Activated naive CD4-positive, alpha-beta T cell treated with Interleukin-2 at 50 U/mL for 16 hours (primary cell): ENCODE data around the gene FAM131A.
"Not testable (repeated sequence)": the region's sequence is repeated elsewhere in the genome, so short reads cannot be mapped to it uniquely, and the experiment has no call there.

ENCODE experiments used
- DNase-seq: peaks from one replicate; pipeline ENCODE4 v3.0.0-alpha.2; 2020

The FAM131A gene

DNA sequence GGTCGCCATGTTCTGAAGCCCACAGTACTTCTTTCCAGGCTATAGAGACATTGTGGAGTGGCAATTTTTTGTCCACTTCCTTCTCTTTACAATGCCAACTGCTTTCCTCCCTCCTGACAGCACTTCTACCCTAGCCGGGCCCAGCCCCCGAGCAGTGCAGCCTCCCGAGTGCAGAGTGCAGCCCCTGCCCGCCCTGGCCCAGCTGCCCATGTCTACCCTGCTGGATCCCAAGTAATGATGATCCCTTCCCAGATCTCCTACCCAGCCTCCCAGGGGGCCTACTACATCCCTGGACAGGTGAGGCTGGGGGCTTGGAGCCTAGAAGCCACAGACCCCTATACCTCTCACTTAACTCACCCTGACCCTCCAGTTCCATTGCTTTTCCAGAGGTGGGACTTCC is 20.2 kb upstream of the FAM131A start:
- no peak for DNase-seq

DNA sequence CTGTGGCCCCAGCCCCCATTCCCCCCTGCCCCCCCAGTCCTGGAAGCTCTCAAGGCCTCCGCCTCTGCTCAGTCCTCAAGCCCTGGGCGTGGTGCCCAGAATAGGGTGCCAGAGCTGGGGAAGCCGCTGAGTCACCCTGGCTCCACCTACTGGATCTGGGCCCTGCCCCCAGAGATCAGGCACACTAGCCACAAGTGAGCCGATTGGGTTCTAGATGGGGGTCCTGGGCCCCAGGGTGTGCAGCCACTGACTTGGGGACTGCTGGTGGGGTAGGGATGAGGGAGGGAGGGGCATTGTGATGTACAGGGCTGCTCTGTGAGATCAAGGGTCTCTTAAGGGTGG is 17.3 kb upstream of the FAM131A start:
- DNase-seq, result peak; percentile 62

DNA sequence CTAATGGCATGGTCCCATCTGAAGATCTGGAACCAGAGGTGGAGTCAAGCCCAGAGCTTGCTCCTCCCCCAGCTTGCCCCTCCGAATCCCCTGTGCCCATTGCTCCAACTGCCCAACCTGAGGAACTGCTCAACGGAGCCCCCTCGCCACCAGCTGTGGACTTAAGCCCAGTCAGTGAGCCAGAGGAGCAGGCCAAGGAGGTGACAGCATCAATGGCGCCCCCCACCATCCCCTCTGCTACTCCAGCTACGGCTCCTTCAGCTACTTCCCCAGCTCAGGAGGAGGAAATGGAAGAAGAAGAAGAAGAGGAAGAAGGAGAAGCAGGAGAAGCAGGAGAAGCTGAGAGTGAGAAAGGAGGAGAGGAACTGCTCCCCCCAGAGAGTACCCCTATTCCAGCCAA is 15.7 kb upstream of the FAM131A start:
- no peak for DNase-seq

- no peak for DNase-seq
These were observed 14.5 kb upstream of the FAM131A start for GRCh38 chr3:184322731-184323487.

- DNase-seq, result no peak
These were observed 13.7 kb upstream of the FAM131A start for GRCh38 chr3:184323696-184324095.

DNA sequence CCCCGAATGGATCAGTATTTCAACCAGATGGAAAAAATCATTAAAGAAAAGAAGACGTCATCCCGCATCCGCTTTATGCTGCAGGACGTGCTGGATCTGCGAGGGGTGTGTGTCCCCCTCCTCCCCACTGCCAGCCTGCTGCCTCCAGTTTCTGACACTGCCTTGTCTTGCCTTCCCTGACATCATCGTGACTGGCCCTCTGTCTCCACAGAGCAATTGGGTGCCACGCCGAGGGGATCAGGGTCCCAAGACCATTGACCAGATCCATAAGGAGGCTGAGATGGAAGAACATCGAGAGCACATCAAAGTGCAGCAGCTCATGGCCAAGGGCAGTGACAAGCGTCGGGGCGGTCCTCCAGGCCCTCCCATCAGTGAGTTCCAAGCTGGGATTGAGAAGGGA is 12.1 kb upstream of the FAM131A start:
- DNase-seq, result no peak

- peak; percentile 62 for DNase-seq
These were observed 11.6 kb upstream of the FAM131A start for GRCh38 chr3:184325715-184326369.

GRCh38 chr3:184327171-184327570 is 10.2 kb upstream of the FAM131A start:
- no peak for DNase-seq

DNA sequence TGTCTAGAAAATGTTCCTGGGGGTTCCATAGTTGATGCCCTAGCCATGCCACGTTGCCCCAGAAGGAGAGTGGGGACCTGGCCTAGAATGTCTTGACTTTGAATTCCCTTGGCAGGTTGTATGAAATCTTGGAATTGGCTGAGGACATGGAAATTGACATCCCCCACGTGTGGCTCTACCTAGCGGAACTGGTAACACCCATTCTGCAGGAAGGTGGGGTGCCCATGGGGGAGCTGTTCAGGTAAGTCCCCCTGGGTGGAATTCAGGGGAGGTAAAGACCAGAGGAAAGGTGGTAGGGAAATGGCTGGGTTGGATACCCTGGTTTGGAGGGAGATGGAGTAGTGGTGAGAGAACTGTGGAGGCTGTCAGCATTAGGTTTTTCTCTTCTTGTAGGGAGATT is 8.9 kb upstream of the FAM131A start:
- DNase-seq, result no peak

DNA sequence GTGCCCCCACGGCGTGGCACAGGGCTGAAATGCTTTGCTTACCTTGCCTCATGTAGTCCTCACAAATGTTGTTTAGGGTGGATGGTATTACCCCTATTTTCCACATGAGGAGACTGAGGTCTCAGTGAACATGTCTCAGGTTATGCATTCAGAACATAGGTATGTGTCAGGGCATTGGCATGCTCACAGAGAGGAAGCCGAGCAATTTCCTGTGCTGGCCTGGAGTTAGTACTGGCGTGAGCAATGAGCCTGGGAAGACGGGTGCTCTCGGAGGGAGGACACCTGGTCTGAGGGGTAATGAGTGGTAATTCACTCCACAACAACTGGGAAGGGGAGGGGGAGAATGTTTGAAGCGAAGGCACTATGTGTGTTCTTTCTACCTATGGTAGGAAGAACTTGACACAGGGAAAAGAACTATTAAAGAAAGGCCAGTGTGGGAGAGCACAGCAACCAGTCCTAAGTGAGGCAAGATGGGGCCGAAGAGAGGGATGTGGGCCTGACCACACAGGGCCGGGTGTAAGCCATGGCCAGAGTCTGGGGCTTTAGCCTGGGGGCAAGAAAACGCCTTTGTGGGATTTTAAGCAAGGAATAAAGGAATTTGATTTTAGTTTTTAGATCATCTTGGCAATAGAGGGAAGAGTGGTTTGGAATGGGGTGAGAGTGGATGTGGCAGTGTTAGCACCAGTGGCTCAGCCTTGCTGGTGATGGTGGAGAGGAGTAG is 4.9 kb upstream of the FAM131A start:
- DNase-seq, result no peak

GRCh38 chr3:184333190-184333589 is 4.2 kb upstream of the FAM131A start:
- no peak for DNase-seq

GRCh38 chr3:184333700-184334099 is 3.7 kb upstream of the FAM131A start:
- DNase-seq, result no peak

DNA sequence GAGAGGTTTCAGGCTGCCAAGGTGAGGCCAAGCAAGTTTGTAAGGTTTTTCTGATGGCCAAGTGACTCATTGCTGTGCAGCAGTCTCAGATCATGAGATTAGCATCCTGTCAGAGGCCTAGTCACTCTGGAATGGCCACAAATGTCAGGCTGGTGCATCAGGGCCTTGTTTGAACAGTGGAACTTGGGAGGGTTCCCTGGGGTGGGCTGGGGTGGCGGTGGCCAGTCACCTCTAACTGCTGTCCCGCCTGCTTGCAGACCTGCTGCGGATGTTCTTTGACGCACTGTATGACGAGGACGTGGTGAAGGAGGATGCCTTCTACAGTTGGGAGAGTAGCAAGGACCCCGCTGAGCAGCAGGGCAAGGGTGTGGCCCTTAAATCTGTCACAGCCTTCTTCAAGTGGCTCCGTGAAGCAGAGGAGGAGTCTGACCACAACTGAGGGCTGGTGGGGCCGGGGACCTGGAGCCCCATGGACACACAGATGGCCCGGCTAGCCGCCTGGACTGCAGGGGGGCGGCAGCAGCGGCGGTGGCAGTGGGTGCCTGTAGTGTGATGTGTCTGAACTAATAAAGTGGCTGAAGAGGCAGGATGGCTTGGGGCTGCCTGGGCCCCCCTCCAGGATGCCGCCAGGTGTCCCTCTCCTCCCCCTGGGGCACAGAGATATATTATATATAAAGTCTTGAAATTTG is 2.8 kb upstream of the FAM131A start:
- DNase-seq, result peak; percentile 49

DNA sequence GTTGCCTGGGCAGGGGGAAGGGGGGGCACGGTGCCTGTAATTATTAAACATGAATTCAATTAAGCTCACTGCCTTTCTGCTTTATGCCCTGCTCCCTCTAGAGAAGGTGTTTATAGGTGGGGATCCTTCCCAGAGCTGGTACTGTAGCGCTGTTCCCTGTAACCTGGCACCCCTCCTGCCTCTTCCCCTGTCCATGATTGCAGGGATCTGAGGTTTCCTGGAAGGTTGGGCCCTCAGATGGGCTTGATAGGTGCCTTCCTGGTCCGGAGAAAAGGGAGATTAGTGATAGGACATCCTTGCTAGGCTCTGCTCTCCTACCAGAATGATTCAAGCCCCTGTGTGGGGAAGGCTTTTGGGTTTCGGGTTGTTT is 2.1 kb upstream of the FAM131A start:
- DNase-seq, result no peak

DNA sequence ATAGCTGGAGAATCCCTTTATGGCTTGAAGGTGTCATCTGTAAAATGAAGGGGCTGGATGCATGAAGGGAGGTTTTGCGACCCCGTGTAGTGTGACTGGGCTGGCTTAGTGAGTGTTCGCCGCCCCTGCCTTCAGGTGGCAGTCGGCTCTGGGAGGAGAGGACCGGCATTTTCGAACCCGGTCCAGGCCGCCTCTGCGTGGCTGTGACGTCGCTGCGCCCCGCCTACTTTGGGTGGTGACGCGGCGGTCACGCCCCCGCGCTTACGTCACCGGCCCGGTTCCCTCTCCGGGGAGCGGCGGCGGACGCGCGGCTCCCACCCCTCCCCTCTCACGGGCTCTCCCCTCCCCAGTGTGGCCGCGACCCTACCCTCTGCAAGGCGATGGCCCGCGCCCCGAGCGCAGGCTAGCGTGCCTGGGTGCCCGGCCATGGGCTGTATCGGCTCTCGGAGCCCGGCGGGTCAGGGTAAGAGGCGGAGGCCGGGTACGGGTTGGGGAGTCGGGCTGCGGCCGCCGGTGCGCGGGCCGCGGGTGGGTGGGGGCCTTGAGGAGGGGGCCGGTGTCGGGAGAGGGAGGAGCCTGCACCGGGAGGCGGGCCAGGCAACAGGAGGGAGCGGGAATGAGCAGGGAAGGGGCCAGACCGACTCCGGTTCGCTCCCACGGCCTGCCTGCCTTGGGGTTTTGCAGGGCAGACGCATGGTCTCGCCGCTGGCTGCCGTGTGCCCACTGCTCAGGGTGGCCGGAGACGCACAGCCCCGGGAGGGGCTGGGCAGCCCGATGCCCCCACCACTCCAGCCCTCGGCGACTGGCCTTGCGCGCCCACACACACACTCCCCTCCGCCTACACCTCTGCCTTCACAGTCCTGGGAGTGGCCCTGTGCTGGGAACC is 1.5 kb upstream of the FAM131A start:
- peak; percentile 87 for DNase-seq

- DNase-seq, result no peak
These were observed 627 bp upstream of the FAM131A start for GRCh38 chr3:184336547-184337398.

- DNase-seq, result no peak
These were observed 581 bp downstream of the FAM131A start for GRCh38 chr3:184337981-184338380.

DNA sequence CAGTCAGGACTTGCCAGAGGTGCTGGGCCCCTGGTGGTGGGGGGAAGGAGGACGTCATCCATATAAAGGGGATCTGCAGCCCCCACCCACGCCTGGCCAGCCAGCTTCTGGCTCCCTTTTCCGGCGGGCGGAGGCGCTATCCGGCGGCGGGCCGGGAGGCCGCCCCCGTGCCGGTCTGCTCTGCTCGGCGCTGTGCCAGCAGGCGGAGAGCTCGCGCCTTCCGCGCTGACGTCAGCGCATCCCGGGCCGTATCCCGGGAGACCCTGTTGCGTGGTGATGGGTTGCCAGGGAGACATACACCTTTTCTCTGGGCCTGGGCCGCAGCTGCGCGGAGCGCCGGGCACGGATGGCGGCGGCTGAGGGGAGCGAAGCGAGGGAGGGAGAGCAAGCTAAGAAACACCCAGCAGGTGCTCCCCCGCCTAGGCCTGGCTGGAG is 1.1 kb downstream of the FAM131A start:
- no peak for DNase-seq

DNA sequence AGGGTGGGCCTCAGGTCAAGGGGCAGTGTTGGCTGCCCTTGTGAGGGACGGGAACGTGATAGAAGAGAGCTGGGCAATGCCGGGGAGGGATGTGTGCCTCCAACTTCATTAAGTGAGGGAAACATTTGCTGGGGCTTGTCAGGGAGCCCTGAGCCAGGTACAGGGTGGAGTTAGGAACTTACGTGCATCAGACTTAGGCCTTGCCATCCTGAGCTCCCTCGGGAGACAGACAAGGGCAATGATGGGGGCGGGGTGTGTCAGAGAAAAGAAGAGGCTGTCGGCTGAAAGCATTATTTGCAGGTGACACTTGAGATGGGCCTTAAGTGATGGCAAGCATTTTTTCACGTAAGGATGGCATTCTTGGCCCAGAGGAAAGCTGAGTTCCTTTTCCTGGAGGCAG is 1.6 kb downstream of the FAM131A start:
- DNase-seq, result no peak

GRCh38 chr3:184339451-184340135 is 2.2 kb downstream of the FAM131A start:
- not testable (repeated sequence) for DNase-seq

- DNase-seq, result no peak
These were observed 4.5 kb downstream of the FAM131A start for GRCh38 chr3:184341925-184342324.
